Measurements from ENCODE around the gene RASSF1. TPM values are rescaled to one million over a fixed set of nuclear protein-coding genes. Genes with fewer than 3 reads are reported as not detected.

RASSF1 gene
- total RNA-seq, 1 donor from 2014 or later: 19.9 TPM

- H3K4me3 ChIP-seq (ENCODE audit: low read depth, low read length): no peak overlapping the region
- H3K27me3 ChIP-seq (ENCODE audit: control insufficient read depth, insufficient read depth, low read length): peaks cover 11% of the 10 kb centered on the region
- H3K36me3 ChIP-seq (ENCODE audit: control insufficient read depth, insufficient read depth, low read length): no peaks in the 10 kb centered on the region
- no peak for DNase-seq (ENCODE audit: low read depth)
- TF ChIP-seq CTCF (IDR thresholded peaks at IDR 0.05; ENCODE audit: insufficient read depth, low read length, poor library complexity, severe bottlenecking): no peak
These were observed 1.0 kb downstream of the RASSF1 start for GRCh38 chr3:50339485-50340146.

DNA sequence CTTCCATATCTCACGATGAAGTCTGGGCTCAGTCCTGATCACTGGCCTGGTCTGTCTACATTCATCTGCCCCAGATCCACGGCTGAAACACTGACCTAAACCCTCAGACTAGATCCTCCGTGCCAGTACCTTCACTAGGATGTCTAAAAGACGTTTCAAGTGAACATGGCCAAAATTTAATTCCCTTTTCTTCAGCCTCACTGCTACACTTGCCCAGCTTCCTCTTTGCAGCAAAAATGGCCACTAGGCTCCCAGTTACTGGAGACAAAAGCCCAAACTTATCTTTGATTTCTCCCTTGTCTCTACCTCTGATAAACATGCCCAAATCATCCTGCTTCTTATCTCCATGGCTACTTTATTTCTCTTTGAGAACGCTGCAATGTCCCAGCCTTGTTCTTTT is 1.7 kb downstream of the RASSF1 start:
- Histone ChIP-seq H3K27me3 (ENCODE audit: control insufficient read depth, insufficient read depth, low read length) (peaks cover 11% of the 10 kb centered on the region), H3K4me3 (ENCODE audit: low read depth, low read length) (no peak overlapping the region), H3K36me3 (ENCODE audit: control insufficient read depth, insufficient read depth, low read length) (no peaks in the 10 kb centered on the region)
- TF ChIP-seq CTCF (IDR thresholded peaks at IDR 0.05; ENCODE audit: insufficient read depth, low read length, poor library complexity, severe bottlenecking): no peak
- DNase-seq (ENCODE audit: low read depth): no peak

- peaks cover 11% of the 10 kb centered on the region for H3K27me3 ChIP-seq (ENCODE audit: control insufficient read depth, insufficient read depth, low read length)
- H3K36me3 ChIP-seq (ENCODE audit: control insufficient read depth, insufficient read depth, low read length): no peaks in the 10 kb centered on the region
- peak; percentile 95 for DNase-seq (ENCODE audit: low read depth)
- TF ChIP-seq CTCF (IDR thresholded peaks at IDR 0.05; ENCODE audit: insufficient read depth, low read length, poor library complexity, severe bottlenecking): no peak
- H3K4me3 ChIP-seq (ENCODE audit: low read depth, low read length): peak overlapping the region; percentile 74
These were observed 3.3 kb downstream of the RASSF1 start for GRCh38 chr3:50337175-50337861.

GRCh38 chr3:50336452-50337174 is 4.0 kb downstream of the RASSF1 start:
- peak overlapping the region; percentile 74 for H3K4me3 ChIP-seq (ENCODE audit: low read depth, low read length)
- no peak for DNase-seq (ENCODE audit: low read depth)
- TF ChIP-seq CTCF (IDR thresholded peaks at IDR 0.05; ENCODE audit: insufficient read depth, low read length, poor library complexity, severe bottlenecking): no peak

DNA sequence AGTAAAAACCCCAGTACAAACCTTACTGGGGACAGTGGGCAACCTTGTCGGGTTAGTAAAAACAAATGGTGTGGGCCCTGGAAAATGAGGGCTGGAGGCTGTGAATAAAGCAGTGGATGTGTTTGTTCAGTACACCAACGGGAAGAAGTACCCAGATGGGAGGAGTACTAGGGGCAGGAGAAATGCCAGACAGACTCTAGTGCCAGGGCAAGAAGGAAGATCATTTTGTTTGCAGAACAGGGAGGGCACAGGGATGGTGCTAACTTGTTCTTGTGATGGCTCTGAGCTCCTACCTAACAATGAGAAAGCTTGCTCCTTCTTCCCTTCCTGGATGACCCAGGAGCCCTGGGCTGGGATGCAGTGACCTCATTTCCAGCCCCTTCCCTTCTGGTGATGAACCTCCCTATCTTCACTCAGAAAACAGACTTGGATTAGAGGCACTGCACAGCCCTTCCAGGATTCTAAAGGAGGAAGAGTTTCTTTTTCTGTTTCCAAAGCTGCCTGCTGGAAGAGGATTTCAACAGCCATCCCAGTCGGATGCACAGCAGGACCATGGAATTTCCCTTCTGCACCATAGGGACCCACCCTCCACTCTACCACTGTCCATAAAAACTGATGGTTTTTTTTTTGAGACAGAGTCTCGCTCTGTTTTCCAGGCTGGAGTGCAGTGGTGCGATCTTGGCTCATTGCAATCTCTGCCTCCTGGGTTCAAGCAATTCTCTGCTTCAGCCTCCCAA is 6.1 kb downstream of the RASSF1 start:
- Histone ChIP-seq H3K4me3 (ENCODE audit: low read depth, low read length) (no peak overlapping the region), H3K36me3 (ENCODE audit: control insufficient read depth, insufficient read depth, low read length) (peaks cover 1% of the 10 kb centered on the region)
- DNase-seq (ENCODE audit: low read depth): no peak

More at GRCh38 chr3:50336452-50337174, 4.0 kb downstream of the RASSF1 start:
- H3K36me3 ChIP-seq (ENCODE audit: control insufficient read depth, insufficient read depth, low read length): no peaks in the 10 kb centered on the region
- peaks cover 11% of the 10 kb centered on the region for H3K27me3 ChIP-seq (ENCODE audit: control insufficient read depth, insufficient read depth, low read length)

More for the DNA sequence above, 6.1 kb downstream of the RASSF1 start:
- TF ChIP-seq CTCF (IDR thresholded peaks at IDR 0.05; ENCODE audit: insufficient read depth, low read length, poor library complexity, severe bottlenecking): no peak
- H3K27me3 ChIP-seq (ENCODE audit: control insufficient read depth, insufficient read depth, low read length): no peaks in the 10 kb centered on the region
